GM21737 (cell line): Measurements from ENCODE around the gene OR5L1.

Experiments
- ATAC-seq: cut with Tn5 transposase; IDR thresholded peaks from one replicate; pipeline ENCODE4 v1.9.1; 2021; ENCODE audit warnings: mild to moderate bottlenecking, moderate library complexity; ENCODE audit not compliant: unreplicated experiment

The OR5L1 gene

GRCh38 chr11:55811067-55811466, at the start of gene OR5L1:
Gene OR5L1 (plus strand): TSS chr11:55811367. CDS start chr11:55811467, 100 bp downstream.
- no peak for ATAC-seq

GRCh38 chr11:55773138-55773537, 38.0 kb upstream of the OR5L1 start, which contains the start of gene OR5D13:
Gene OR5D13 (plus strand): TSS chr11:55773438. CDS start chr11:55773438, 0 bp downstream.
- no peak for ATAC-seq

GRCh38 chr11:55791606-55792005, 19.6 kb upstream of the OR5L1 start:
- no peak for ATAC-seq

- ATAC-seq = no peak
Measured at GRCh38 chr11:55793321-55793720, 17.8 kb upstream of the OR5L1 start.

- no peak for ATAC-seq
Measured at GRCh38 chr11:55795256-55795655, 15.9 kb upstream of the OR5L1 start, which contains the start of gene OR5D14. Gene OR5D14 (plus strand): TSS chr11:55795556. CDS start chr11:55795556, 0 bp downstream.

- ATAC-seq = no peak
Measured at GRCh38 chr11:55806248-55806647, 4.9 kb upstream of the OR5L1 start.

GRCh38 chr11:55819330-55819729, 8.2 kb downstream of the OR5L1 start, which contains the start of gene OR5D18:
Gene OR5D18 (plus strand): TSS chr11:55819630. CDS start chr11:55819630, 0 bp downstream.
- no peak for ATAC-seq

- ATAC-seq = no peak
Measured at GRCh38 chr11:55826919-55827318, 15.8 kb downstream of the OR5L1 start, which contains the start of gene OR5L2. Gene OR5L2 (plus strand): TSS chr11:55827219. CDS start chr11:55827219, 0 bp downstream.

GRCh38 chr11:55838452-55838851, 27.3 kb downstream of the OR5L1 start, which contains the start of gene OR5D16:
Gene OR5D16 (plus strand): TSS chr11:55838752. CDS start chr11:55838752, 0 bp downstream.
- ATAC-seq = no peak

GRCh38 chr11:55847453-55847852, 36.3 kb downstream of the OR5L1 start:
- ATAC-seq = no peak

- no peak for ATAC-seq
Measured at GRCh38 chr11:55849037-55849436, 37.9 kb downstream of the OR5L1 start.

- ATAC-seq = no peak
Measured at GRCh38 chr11:55852141-55852540, 41.0 kb downstream of the OR5L1 start.

- ATAC-seq = no peak
Measured at GRCh38 chr11:55854704-55855103, 43.5 kb downstream of the OR5L1 start.
